SK-N-SH treated with all-trans-retinoic acid at 6 μM for 48 hours (cell line): ENCODE data around the gene SEMA4B.

Experiments used
- BACH2 ChIP-seq: fragments of 250-450 bp; sonication (Bioruptor Pico); IDR thresholded peaks from 2 replicates; pipeline ENCODE4 v1.9.0; 2021; ENCODE audit warnings: mild to moderate bottlenecking, borderline replicate concordance
- OSR1 ChIP-seq: fragments of 250-450 bp; sonication (Bioruptor Pico); IDR thresholded peaks from 2 replicates; pipeline ENCODE4 v1.8.0; 2022; ENCODE audit warnings: moderate library complexity, mild to moderate bottlenecking, inconsistent platforms
- ZFP3 ChIP-seq: fragments of 250-450 bp; sonication (Bioruptor Pico); IDR thresholded peaks from 2 replicates; pipeline ENCODE4 v1.5.0; 2020; ENCODE audit warnings: mild to moderate bottlenecking, moderate library complexity
- ZFP30 ChIP-seq: fragments of 450-650 bp; formaldehyde crosslinking; IDR thresholded peaks from 2 replicates; pipeline ENCODE4 v1.5.0; 2022; ENCODE audit warnings: mild to moderate bottlenecking, moderate library complexity
- ZNF565 ChIP-seq: fragments of 450-650 bp; formaldehyde crosslinking; conservative IDR thresholded peaks from 2 replicates; pipeline ENCODE4 v1.5.0; 2020; ENCODE audit warnings: low read depth, mild to moderate bottlenecking, moderate library complexity
- ZNF70 ChIP-seq: fragments of 450-650 bp; formaldehyde crosslinking; IDR thresholded peaks from 2 replicates; pipeline ENCODE4 v1.5.0; 2020; ENCODE audit warnings: mild to moderate bottlenecking, moderate library complexity
- ZNF8 ChIP-seq: fragments of 450-650 bp; formaldehyde crosslinking; IDR thresholded peaks from 2 replicates; pipeline ENCODE4 v1.5.0; 2020; ENCODE audit warnings: mild to moderate bottlenecking, moderate library complexity
- TF ChIP-seq, protein P1 (sequence below): fragments of 250-450 bp; sonication (Bioruptor Pico); IDR thresholded peaks from 2 replicates; pipeline ENCODE4 v1.5.1; 2020; ENCODE audit warnings: low read depth, mild to moderate bottlenecking, moderate library complexity
- TF ChIP-seq, protein P2 (sequence below): fragments of 250-450 bp; sonication (Bioruptor Pico); IDR thresholded peaks from 2 replicates; pipeline ENCODE4 v1.8.0; 2020; ENCODE audit warnings: mild to moderate bottlenecking, moderate library complexity, borderline replicate concordance
- TF ChIP-seq, protein P3 (sequence below): fragments of 250-450 bp; sonication (Bioruptor Pico); IDR thresholded peaks from 2 replicates; pipeline ENCODE4 v1.5.1; 2021; ENCODE audit warnings: mild to moderate bottlenecking, moderate library complexity

DNA sequence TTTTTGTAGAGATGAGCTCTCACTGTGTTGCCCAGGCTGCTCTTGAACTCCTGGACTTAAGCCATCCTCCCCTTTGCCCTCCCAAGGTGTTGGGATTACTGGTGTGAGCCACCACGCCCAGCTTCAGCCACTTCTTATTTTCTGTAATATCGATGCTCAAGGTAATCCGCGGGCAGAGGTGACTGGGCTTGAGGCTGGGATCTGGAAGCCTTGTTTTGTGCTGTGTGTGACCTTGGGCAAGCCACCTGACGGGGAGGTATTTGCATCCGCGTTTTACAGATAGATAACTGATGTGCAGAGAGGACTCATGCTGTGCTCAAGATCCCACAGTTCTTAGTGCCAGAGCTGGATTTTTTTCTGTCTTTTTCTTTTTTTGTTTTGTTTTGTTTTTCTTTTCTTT, 27.8 kb upstream of the SEMA4B start:
- TF ChIP-seq, protein P1, sequence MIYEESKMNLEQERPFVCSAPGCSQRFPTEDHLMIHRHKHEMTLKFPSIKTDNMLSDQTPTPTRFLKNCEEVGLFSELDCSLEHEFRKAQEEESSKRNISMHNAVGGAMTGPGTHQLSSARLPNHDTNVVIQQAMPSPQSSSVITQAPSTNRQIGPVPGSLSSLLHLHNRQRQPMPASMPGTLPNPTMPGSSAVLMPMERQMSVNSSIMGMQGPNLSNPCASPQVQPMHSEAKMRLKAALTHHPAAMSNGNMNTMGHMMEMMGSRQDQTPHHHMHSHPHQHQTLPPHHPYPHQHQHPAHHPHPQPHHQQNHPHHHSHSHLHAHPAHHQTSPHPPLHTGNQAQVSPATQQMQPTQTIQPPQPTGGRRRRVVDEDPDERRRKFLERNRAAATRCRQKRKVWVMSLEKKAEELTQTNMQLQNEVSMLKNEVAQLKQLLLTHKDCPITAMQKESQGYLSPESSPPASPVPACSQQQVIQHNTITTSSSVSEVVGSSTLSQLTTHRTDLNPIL (CRISPR knock-in tag) = no peak
- TF ChIP-seq ZFP3 (CRISPR knock-in tag) (no peak), ZNF70 (no peak), BACH2 (CRISPR knock-in tag) (no peak), ZFP30 (CRISPR knock-in tag) (no peak), ZNF565 (CRISPR knock-in tag) (no peak), ZNF8 (CRISPR knock-in tag) (no peak), OSR1 (CRISPR knock-in tag) (no peak)
- TF ChIP-seq, protein P2, sequence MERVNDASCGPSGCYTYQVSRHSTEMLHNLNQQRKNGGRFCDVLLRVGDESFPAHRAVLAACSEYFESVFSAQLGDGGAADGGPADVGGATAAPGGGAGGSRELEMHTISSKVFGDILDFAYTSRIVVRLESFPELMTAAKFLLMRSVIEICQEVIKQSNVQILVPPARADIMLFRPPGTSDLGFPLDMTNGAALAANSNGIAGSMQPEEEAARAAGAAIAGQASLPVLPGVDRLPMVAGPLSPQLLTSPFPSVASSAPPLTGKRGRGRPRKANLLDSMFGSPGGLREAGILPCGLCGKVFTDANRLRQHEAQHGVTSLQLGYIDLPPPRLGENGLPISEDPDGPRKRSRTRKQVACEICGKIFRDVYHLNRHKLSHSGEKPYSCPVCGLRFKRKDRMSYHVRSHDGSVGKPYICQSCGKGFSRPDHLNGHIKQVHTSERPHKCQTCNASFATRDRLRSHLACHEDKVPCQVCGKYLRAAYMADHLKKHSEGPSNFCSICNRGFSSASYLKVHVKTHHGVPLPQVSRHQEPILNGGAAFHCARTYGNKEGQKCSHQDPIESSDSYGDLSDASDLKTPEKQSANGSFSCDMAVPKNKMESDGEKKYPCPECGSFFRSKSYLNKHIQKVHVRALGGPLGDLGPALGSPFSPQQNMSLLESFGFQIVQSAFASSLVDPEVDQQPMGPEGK (CRISPR knock-in tag) = no peak
- TF ChIP-seq, protein P3, sequence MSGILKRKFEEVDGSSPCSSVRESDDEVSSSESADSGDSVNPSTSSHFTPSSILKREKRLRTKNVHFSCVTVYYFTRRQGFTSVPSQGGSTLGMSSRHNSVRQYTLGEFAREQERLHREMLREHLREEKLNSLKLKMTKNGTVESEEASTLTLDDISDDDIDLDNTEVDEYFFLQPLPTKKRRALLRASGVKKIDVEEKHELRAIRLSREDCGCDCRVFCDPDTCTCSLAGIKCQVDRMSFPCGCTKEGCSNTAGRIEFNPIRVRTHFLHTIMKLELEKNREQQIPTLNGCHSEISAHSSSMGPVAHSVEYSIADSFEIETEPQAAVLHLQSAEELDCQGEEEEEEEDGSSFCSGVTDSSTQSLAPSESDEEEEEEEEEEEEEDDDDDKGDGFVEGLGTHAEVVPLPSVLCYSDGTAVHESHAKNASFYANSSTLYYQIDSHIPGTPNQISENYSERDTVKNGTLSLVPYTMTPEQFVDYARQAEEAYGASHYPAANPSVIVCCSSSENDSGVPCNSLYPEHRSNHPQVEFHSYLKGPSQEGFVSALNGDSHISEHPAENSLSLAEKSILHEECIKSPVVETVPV (CRISPR knock-in tag) = no peak
